Trophoblast cell (in vitro differentiated cells and primary cell): ENCODE data around the gene CCNL2.

Experiments used
- DNase-seq, 2 donors: peaks; one replicate each; pipeline ENCODE4 v3.0.0-alpha.2; 2016
- H2AFZ ChIP-seq: 2 replicates; pipeline ENCODE4 v1.6.1; 2013; ENCODE audit warnings: low read length, moderate library complexity, mild to moderate bottlenecking; ENCODE audit not compliant: insufficient read depth, poor library complexity
- H2AK5ac ChIP-seq: 2 replicates; pipeline ENCODE4 v1.6.1; 2013; ENCODE audit warnings: mild to moderate bottlenecking, low read length
- H2BK120ac ChIP-seq: 2 replicates; pipeline ENCODE4 v1.6.1; 2013; ENCODE audit warnings: low read length, mild to moderate bottlenecking, moderate library complexity; ENCODE audit not compliant: insufficient read depth, poor library complexity
- H2BK12ac ChIP-seq: 2 replicates; pipeline ENCODE4 v1.6.1; 2013; ENCODE audit warnings: mild to moderate bottlenecking, low read length, moderate library complexity
- H2BK5ac ChIP-seq: 2 replicates; pipeline ENCODE4 v1.6.1; 2013; ENCODE audit warnings: low read length, low read depth, moderate library complexity, mild to moderate bottlenecking; ENCODE audit not compliant: poor library complexity
- H3K14ac ChIP-seq: 2 replicates; pipeline ENCODE4 v1.6.1; 2013; ENCODE audit warnings: mild to moderate bottlenecking, low read length
- H3K18ac ChIP-seq: 2 replicates; pipeline ENCODE4 v1.6.1; 2013; ENCODE audit warnings: mild to moderate bottlenecking, low read length
- H3K23ac ChIP-seq: 2 replicates; pipeline ENCODE4 v1.6.1; 2013; ENCODE audit warnings: low read length
- H3K27ac ChIP-seq: 2 replicates; pipeline ENCODE4 v1.5.1; 2013; ENCODE audit warnings: low read depth, mild to moderate bottlenecking, inconsistent platforms, low read length, moderate library complexity
- H3K27me3 ChIP-seq: 2 replicates; pipeline ENCODE4 v1.6.1; 2013; ENCODE audit warnings: inconsistent platforms, mild to moderate bottlenecking, low read length, moderate library complexity; ENCODE audit not compliant: insufficient read depth
- H3K36me3 ChIP-seq, 2 experiments: 1 replicate in 1 of 2; 2 replicates in 1 of 2; pipeline ENCODE4 v1.6.1; 2013; ENCODE audit warnings: low read length in 2 of 2, mild to moderate bottlenecking in 2 of 2, moderate library complexity in 1 of 2; ENCODE audit not compliant: insufficient read depth in 2 of 2, control insufficient read depth in 1 of 2
- H3K4ac ChIP-seq: 2 replicates; pipeline ENCODE4 v1.6.1; 2013; ENCODE audit warnings: low read depth, mild to moderate bottlenecking, low read length, moderate library complexity
- H3K4me1 ChIP-seq, 2 experiments: 1 replicate in 1 of 2; 2 replicates in 1 of 2; pipeline ENCODE4 v1.6.1; 2013; ENCODE audit warnings: low read length in 2 of 2, mild to moderate bottlenecking in 2 of 2, moderate library complexity in 1 of 2; ENCODE audit not compliant: insufficient read depth in 2 of 2, control insufficient read depth in 1 of 2
- H3K4me2 ChIP-seq: 2 replicates; pipeline ENCODE4 v1.6.1; 2013; ENCODE audit warnings: inconsistent platforms, mild to moderate bottlenecking, low read length, moderate library complexity
- H3K4me3 ChIP-seq: 2 replicates; pipeline ENCODE4 v1.5.1; 2013; ENCODE audit warnings: mild to moderate bottlenecking, low read depth, low read length, inconsistent platforms
- H3K79me1 ChIP-seq: one replicate; pipeline ENCODE4 v1.6.1; 2013; ENCODE audit warnings: low read length
- H3K79me2 ChIP-seq: 2 replicates; pipeline ENCODE4 v1.6.1; 2013; ENCODE audit warnings: low read length, mild to moderate bottlenecking; ENCODE audit not compliant: control insufficient read depth, insufficient read depth, poor library complexity
- H3K9ac ChIP-seq: 2 replicates; pipeline ENCODE4 v1.6.1; 2013; ENCODE audit warnings: mild to moderate bottlenecking, low read length
- H3K9me3 ChIP-seq: 2 replicates; pipeline ENCODE4 v1.6.1; 2013; ENCODE audit warnings: low read depth, mild to moderate bottlenecking, control low read depth, inconsistent platforms, low read length; ENCODE audit not compliant: insufficient read depth
- H4K12ac ChIP-seq: 2 replicates; pipeline ENCODE4 v1.6.1; 2013; ENCODE audit warnings: low read depth, mild to moderate bottlenecking, low read length, moderate library complexity
- H4K8ac ChIP-seq: 2 replicates; pipeline ENCODE4 v1.6.1; 2013; ENCODE audit warnings: low read depth, mild to moderate bottlenecking, low read length, moderate library complexity
- H4K91ac ChIP-seq: one replicate; pipeline ENCODE4 v1.6.1; 2013; ENCODE audit warnings: low read depth, mild to moderate bottlenecking, low read length, moderate library complexity
- WGBS: extraction: QIAGEN DNeasy Blood & Tissue Kit; methylation state at CpG from one replicate; pipeline ENCODE4 v1.1.7; 2013; ENCODE audit warnings: missing lambda C conversion rate; ENCODE audit not compliant: insufficient read length, insufficient coverage; ENCODE audit errors: extremely low coverage; 5-methylcytosine and 5-hydroxymethylcytosine counted together

The CCNL2 gene

DNA sequence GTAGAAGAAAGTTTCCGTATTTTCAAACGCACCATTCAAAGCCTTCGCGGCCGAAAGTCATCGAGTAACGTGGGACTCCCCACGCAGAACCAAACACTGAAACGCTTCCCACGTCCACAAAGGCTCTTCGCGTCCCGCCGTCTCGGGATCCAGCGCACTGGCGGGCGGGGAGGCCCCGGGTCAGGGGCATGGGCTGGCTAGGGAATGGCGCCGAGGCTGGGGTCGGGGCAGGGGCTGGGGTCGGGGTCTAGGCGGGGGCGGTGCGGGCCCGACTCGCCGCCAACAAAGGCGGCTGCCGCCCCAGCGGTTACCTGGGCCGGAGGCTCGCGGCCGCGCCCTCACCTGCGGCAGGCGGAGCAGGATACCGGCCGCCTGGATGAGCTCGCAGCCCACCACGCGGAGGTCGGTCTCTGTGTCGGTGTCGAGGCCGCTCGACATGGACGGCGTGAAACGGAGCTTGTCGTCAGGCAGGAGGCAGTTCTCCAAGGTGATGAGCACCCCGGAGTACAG is 403 bp downstream of the CCNL2 start:
- peak in 1 of 2 donors; percentile 23 for DNase-seq
- Histone ChIP-seq H3K27me3 (no peaks in the 10 kb centered on the region), H3K36me3 (peaks cover 59 to 62% of the 10 kb centered on the region in 2 experiments), H3K9me3 (no peaks in the 10 kb centered on the region), H3K4me1 (peaks cover 17 to 18% of the 10 kb centered on the region in 2 experiments), H3K4me3 (peak overlapping the region; percentile 99), H2AK5ac (peak overlapping the region; percentile 99), H3K27ac (peak overlapping the region; percentile 52), H4K12ac (peak overlapping the region; percentile 99), H2BK120ac (peak overlapping the region; percentile 95), H3K14ac (peak overlapping the region; percentile 99), H2AFZ (peak overlapping the region; percentile 86), H3K4me2 (peak overlapping the region; percentile 96), H3K18ac (peak overlapping the region; percentile 97), H4K8ac (peak overlapping the region; percentile 98), H2BK12ac (no peak overlapping the region), H3K4ac (peak overlapping the region; percentile 100), H3K79me1 (peaks cover 12% of the 10 kb centered on the region), H3K23ac (no peak overlapping the region), H2BK5ac (peak overlapping the region; percentile 67), H4K91ac (peak overlapping the region; percentile 98), H3K79me2 (peaks cover 20% of the 10 kb centered on the region), H3K9ac (peak overlapping the region; percentile 100)
- WGBS = no CpG with 5 or more reads among the region's 54 CpGs

DNA sequence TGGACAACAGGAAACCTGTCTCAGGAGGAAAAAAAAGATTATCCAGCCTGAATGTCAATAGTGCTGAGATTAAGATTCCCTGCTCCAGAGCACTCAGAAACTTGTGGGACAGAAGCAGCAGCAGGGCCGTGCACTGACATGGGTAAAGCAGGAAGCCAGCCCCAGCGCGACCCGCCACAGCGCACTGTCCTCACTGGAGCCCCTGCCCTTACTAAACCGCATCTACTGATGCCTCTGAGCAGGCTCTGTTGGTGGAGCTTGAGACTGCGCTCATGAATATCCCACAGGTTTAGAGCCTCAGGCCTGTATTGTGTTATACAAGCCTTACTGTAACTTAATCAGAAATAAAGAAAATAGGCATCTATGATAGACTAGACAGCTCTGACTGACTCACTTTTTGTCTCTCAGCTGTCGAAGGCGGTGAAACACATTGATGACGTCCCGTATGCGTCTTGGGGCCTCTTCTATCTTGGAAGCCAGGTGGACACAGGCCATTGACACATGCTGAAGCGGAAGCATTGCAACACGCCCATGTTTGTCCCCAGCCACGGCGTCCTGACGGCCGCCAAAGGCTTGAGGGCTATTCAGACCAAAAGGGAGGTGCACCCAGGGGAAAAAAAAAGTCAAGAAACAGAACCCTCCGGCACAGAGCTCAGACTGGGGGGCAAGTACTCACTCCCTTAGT is 1.2 kb downstream of the CCNL2 start:
- H3K23ac ChIP-seq = no peak overlapping the region
- H4K12ac ChIP-seq = peak overlapping the region; percentile 84

DNA sequence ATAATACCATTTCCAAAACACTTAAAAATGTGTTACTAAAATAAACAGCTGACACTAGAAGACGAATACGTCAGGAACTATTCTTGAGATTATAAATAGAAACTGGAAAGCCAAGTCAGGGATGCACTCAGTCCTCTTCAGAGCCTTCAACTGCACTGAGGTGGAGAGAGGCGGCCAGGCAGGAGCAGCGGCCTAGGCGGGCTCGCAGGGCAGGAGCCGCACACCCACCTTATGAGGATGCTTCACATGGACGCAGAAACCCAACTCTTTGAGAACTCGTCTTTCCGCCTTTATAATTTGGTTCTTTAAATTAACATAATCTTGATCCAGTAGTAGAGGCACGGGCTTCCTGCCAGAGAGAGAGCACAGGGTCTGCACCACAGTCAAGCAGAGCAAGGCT is 4.0 kb downstream of the CCNL2 start:
- no peak overlapping the region for H2AFZ ChIP-seq
- H4K91ac ChIP-seq = no peak overlapping the region
- no peak for DNase-seq
- H2BK120ac ChIP-seq = no peak overlapping the region
- peaks cover 12% of the 10 kb centered on the region for H3K79me1 ChIP-seq
- no peak overlapping the region for H3K4ac ChIP-seq
- H3K27me3 ChIP-seq = no peaks in the 10 kb centered on the region
- no peak overlapping the region for H3K18ac ChIP-seq
- H3K9ac ChIP-seq = no peak overlapping the region
- H3K79me2 ChIP-seq = peaks cover 19% of the 10 kb centered on the region
- no peak overlapping the region for H2AK5ac ChIP-seq
- WGBS = no CpG with 5 or more reads among the region's 11 CpGs
- H3K4me1 ChIP-seq = peaks cover 7 to 10% of the 10 kb centered on the region in 2 experiments
- no peak overlapping the region for H4K12ac ChIP-seq
- no peak overlapping the region for H2BK12ac ChIP-seq
- no peak overlapping the region for H3K23ac ChIP-seq
- no peak overlapping the region for H3K14ac ChIP-seq
- H2BK5ac ChIP-seq = no peak overlapping the region
- H3K27ac ChIP-seq = no peak overlapping the region
- H3K4me3 ChIP-seq = no peak overlapping the region
- peaks cover 58 to 63% of the 10 kb centered on the region in 2 experiments for H3K36me3 ChIP-seq
- H4K8ac ChIP-seq = no peak overlapping the region
- no peaks in the 10 kb centered on the region for H3K9me3 ChIP-seq
- no peak overlapping the region for H3K4me2 ChIP-seq

More for the DNA sequence above, 1.2 kb downstream of the CCNL2 start:
- peak overlapping the region; percentile 97 for H2AK5ac ChIP-seq
- peaks cover 20% of the 10 kb centered on the region for H3K79me2 ChIP-seq
- WGBS = no CpG with 5 or more reads among the region's 19 CpGs
- peak overlapping the region; percentile 77 for H4K8ac ChIP-seq
- DNase-seq = peak; percentile 62
- no peak overlapping the region for H3K18ac ChIP-seq
- H3K4me2 ChIP-seq = peak overlapping the region; percentile 96
- no peak overlapping the region for H4K91ac ChIP-seq
- peaks cover 17 to 18% of the 10 kb centered on the region in 2 experiments for H3K4me1 ChIP-seq
- peak overlapping the region; percentile 16 for H2BK12ac ChIP-seq
- no peaks in the 10 kb centered on the region for H3K27me3 ChIP-seq
- H3K27ac ChIP-seq = no peak overlapping the region
- no peaks in the 10 kb centered on the region for H3K9me3 ChIP-seq
- no peak overlapping the region for H2BK120ac ChIP-seq
- H3K4ac ChIP-seq = peak overlapping the region; percentile 100
- H3K9ac ChIP-seq = peak overlapping the region; percentile 100
- peaks cover 12% of the 10 kb centered on the region for H3K79me1 ChIP-seq
- peak overlapping the region; percentile 99 for H3K4me3 ChIP-seq
- peaks cover 66% of the 10 kb centered on the region in 2 experiments for H3K36me3 ChIP-seq
- peak overlapping the region; percentile 82 for H3K14ac ChIP-seq
- no peak overlapping the region for H2BK5ac ChIP-seq
- H2AFZ ChIP-seq = no peak overlapping the region

DNA sequence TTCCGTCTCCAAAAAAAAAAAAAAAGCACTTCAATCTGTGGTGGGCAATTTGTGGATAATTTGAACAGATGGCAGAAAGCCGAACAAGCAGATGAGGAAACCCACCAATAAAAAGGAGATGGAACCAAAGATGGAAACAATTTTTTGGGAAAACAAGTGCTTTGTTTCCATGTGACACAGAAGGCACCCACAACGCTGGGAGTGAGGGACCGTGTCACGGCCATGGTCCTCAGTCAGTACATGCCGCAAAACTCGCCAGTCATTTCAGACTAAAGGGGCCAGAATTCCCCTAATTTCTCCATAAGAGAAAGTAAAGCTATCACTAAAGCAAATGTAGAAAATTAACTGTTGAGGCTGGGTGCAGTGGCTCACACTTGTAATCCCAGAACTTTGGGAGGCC is 5.0 kb downstream of the CCNL2 start:
- Histone ChIP-seq H3K9me3 (no peaks in the 10 kb centered on the region), H3K4ac (no peak overlapping the region), H2AFZ (no peak overlapping the region), H3K4me1 (peaks cover 7 to 8% of the 10 kb centered on the region in 2 experiments), H2AK5ac (no peak overlapping the region), H4K12ac (no peak overlapping the region), H4K8ac (no peak overlapping the region), H3K4me3 (no peak overlapping the region), H3K18ac (no peak overlapping the region), H3K27ac (no peak overlapping the region), H3K79me2 (peaks cover 12% of the 10 kb centered on the region), H3K14ac (no peak overlapping the region), H3K27me3 (no peaks in the 10 kb centered on the region), H3K79me1 (peaks cover 5% of the 10 kb centered on the region), H3K4me2 (no peak overlapping the region), H2BK5ac (no peak overlapping the region), H2BK12ac (no peak overlapping the region), H2BK120ac (no peak overlapping the region), H3K23ac (no peak overlapping the region), H3K36me3 (peaks cover 68 to 73% of the 10 kb centered on the region in 2 experiments), H4K91ac (no peak overlapping the region), H3K9ac (no peak overlapping the region)
- DNase-seq = no peak
- WGBS = no CpG with 5 or more reads among the region's 7 CpGs
